ENCODE data around the gene CCNK. TPM values are rescaled to one million over a fixed set of nuclear protein-coding genes. Genes with fewer than 3 reads are reported as not detected.

Gene CCNK
- total RNA-seq, 1 donor = 28.6 TPM

GRCh38 chr14:99518441-99519346 is 37.5 kb downstream of the CCNK start:
- peak; percentile 97 for DNase-seq (ENCODE audit: insufficient read length, low spot score, missing footprints)
- Histone ChIP-seq H3K27me3 (ENCODE audit: insufficient read depth, low read length) (no peaks in the 10 kb centered on the region), H3K9me3 (ENCODE audit: low read depth, low read length) (no peaks in the 10 kb centered on the region), H3K36me3 (ENCODE audit: insufficient read depth, low read length) (peaks cover 6% of the 10 kb centered on the region), H3K27ac (ENCODE audit: low read depth, low read length) (no peak overlapping the region), H3K4me2 (ENCODE audit: insufficient read depth, low read length) (no peak overlapping the region), H3K4me1 (ENCODE audit: insufficient read depth, low read length) (peaks cover 6% of the 10 kb centered on the region), H2AFZ (ENCODE audit: low read length) (no peak overlapping the region), H3K79me2 (ENCODE audit: insufficient read depth, low read length) (no peaks in the 10 kb centered on the region), H4K20me1 (ENCODE audit: insufficient read depth, low read length) (peaks cover 12% of the 10 kb centered on the region), H3K4me3 (ENCODE audit: insufficient read depth, low read length) (no peak overlapping the region)
- TF ChIP-seq CTCF (IDR thresholded peaks at IDR 0.05; ENCODE audit: extremely low read depth, low read depth, low read length) = peak; percentile 87

- H3K4me1 ChIP-seq (ENCODE audit: insufficient read depth, low read length) = peaks cover 10% of the 10 kb centered on the region
- TF ChIP-seq CTCF (IDR thresholded peaks at IDR 0.05; ENCODE audit: extremely low read depth, low read depth, low read length) = no peak
- H2AFZ ChIP-seq (ENCODE audit: low read length) = no peak overlapping the region
- no peaks in the 10 kb centered on the region for H3K36me3 ChIP-seq (ENCODE audit: insufficient read depth, low read length)
- H3K4me3 ChIP-seq (ENCODE audit: insufficient read depth, low read length) = no peak overlapping the region
- no peak for DNase-seq (ENCODE audit: insufficient read length, low spot score, missing footprints)
- no peak overlapping the region for H3K4me2 ChIP-seq (ENCODE audit: insufficient read depth, low read length)
- no peaks in the 10 kb centered on the region for H3K79me2 ChIP-seq (ENCODE audit: insufficient read depth, low read length)
- no peaks in the 10 kb centered on the region for H3K27me3 ChIP-seq (ENCODE audit: insufficient read depth, low read length)
- H3K27ac ChIP-seq (ENCODE audit: low read depth, low read length) = no peak overlapping the region
- no peaks in the 10 kb centered on the region for H3K9me3 ChIP-seq (ENCODE audit: low read depth, low read length)
- peaks cover 12% of the 10 kb centered on the region for H4K20me1 ChIP-seq (ENCODE audit: insufficient read depth, low read length)
Measured at GRCh38 chr14:99519347-99519881, 38.2 kb downstream of the CCNK start.

- no peak overlapping the region for H3K4me2 ChIP-seq (ENCODE audit: insufficient read depth, low read length)
- H2AFZ ChIP-seq (ENCODE audit: low read length) = no peak overlapping the region
- no peaks in the 10 kb centered on the region for H3K9me3 ChIP-seq (ENCODE audit: low read depth, low read length)
- H3K4me1 ChIP-seq (ENCODE audit: insufficient read depth, low read length) = peaks cover 10% of the 10 kb centered on the region
- no peak overlapping the region for H3K4me3 ChIP-seq (ENCODE audit: insufficient read depth, low read length)
- no peaks in the 10 kb centered on the region for H3K79me2 ChIP-seq (ENCODE audit: insufficient read depth, low read length)
- peaks cover 12% of the 10 kb centered on the region for H4K20me1 ChIP-seq (ENCODE audit: insufficient read depth, low read length)
- TF ChIP-seq CTCF (IDR thresholded peaks at IDR 0.05; ENCODE audit: extremely low read depth, low read depth, low read length) = no peak
- no peaks in the 10 kb centered on the region for H3K36me3 ChIP-seq (ENCODE audit: insufficient read depth, low read length)
- H3K27me3 ChIP-seq (ENCODE audit: insufficient read depth, low read length) = no peaks in the 10 kb centered on the region
- DNase-seq (ENCODE audit: insufficient read length, low spot score, missing footprints) = peak; percentile 73
- no peak overlapping the region for H3K27ac ChIP-seq (ENCODE audit: low read depth, low read length)
Measured at GRCh38 chr14:99519931-99520421, 38.8 kb downstream of the CCNK start.

- no peak overlapping the region for H2AFZ ChIP-seq (ENCODE audit: low read length)
- H3K27me3 ChIP-seq (ENCODE audit: insufficient read depth, low read length) = no peaks in the 10 kb centered on the region
- DNase-seq (ENCODE audit: insufficient read length, low spot score, missing footprints) = peak; percentile 23
- H3K36me3 ChIP-seq (ENCODE audit: insufficient read depth, low read length) = no peaks in the 10 kb centered on the region
- no peaks in the 10 kb centered on the region for H3K79me2 ChIP-seq (ENCODE audit: insufficient read depth, low read length)
- no peak overlapping the region for H3K4me3 ChIP-seq (ENCODE audit: insufficient read depth, low read length)
- H3K4me1 ChIP-seq (ENCODE audit: insufficient read depth, low read length) = peaks cover 10% of the 10 kb centered on the region
- no peak overlapping the region for H3K27ac ChIP-seq (ENCODE audit: low read depth, low read length)
- H4K20me1 ChIP-seq (ENCODE audit: insufficient read depth, low read length) = peaks cover 12% of the 10 kb centered on the region
- H3K4me2 ChIP-seq (ENCODE audit: insufficient read depth, low read length) = no peak overlapping the region
- no peak for TF ChIP-seq CTCF (IDR thresholded peaks at IDR 0.05; ENCODE audit: extremely low read depth, low read depth, low read length)
- no peaks in the 10 kb centered on the region for H3K9me3 ChIP-seq (ENCODE audit: low read depth, low read length)
Measured at GRCh38 chr14:99520571-99521081, 39.4 kb downstream of the CCNK start.

Measured in osteoblast (primary cell).